ENCODE data around the gene YLPM1.
A peak's percentile ranks its signal among the peaks of the same experiment; 100 is the strongest.

Gene YLPM1

DNA sequence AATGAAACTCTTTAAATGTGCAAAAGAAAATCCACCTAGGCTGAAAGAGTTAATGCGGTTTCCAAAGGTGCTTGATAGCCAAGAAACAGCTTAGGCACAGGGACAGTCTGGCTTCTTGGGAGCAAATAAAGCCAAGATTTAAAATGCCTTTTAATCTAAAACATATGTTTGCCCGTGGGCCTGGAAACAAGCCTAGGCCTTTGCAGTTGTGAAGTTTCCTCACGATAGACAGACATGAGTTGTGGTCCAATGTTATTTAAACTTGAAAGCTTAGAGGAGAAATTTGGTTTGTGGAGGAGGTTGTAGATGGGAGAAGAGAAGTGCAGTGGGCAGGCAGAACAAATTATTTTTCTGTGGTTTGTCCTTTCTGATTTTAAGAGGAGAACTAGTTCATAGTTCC, 83.1 kb downstream of the YLPM1 start:
- no peak for DNase-seq

DNA sequence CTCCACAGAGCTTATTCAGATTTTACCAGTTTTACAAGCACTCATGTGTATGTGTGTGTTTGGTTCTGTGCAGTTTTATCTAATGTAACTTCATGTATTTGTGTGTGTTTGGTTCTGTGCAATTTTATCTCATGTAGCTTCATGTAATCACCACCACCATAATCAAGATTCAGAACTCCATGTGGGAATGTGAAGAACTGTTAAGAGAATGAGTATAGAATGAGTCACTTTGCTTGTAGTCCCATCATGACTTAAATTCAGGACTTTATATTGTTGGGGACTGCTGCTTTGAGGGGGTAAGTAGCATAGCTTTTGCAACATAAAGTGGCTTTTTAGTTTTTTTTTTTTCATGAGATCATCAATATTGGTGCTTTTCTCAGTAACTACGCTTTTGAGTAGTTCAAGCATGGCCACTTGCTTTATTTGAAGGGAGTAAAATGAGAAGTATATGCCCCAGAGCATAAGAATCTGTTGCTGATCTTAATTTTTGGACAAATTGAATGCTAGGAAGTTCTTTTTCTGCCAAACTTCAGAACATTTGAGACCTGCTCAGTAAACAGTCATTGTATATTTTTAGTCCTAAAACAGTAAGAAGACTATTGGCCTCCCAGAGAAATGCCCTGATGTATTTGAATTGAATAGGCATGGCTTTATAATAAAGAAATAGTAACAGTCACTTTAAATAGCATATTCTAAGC, 84.0 kb downstream of the YLPM1 start:
- DNase-seq = no peak

DNA sequence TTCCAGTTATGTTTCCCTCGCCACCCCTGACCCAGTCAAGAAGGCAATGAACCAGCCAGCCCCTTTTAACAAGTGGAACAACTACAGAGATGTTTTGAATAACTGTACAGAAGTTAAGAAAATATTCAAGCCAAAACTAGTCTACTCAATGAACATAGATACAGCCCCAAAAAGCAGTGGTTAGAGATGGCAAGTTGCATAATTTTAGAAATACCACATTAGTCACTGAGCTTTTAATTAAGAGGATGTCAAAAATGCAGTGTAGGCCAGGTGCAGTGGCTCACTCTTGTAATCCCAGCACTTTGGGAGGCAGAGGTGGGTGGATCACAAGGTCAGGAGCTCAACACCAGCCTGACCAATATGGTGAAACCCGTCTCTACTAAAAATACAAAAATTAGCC, 85.7 kb downstream of the YLPM1 start:
- no peak for DNase-seq

DNA sequence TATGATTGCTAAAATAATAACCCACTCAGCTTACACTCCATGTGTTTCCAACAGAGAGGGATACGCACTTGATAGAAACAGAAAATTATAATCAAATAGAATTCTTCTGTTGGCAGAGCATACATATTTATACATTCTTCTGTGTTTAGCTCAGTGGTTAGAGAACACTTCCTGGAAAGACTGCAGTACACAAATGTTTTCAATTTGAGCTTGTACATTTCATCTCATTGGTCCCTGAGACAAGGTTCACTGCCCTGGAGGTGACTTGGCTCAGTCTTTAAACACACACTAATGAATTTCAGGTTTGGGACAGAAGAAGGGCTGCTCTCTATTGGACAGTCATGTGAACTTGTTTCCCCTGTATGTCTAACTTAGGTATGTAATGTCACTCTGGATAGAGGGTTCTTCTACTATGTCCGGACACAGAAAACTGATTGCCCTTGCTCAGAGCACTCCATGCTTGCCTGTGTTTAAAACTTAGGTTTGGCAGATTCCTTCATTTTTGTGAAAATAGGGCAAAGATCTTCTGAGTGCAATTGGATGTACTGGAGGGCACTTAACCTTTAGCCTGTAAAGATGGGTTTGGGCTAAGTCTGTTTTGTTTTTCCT, 89.9 kb downstream of the YLPM1 start:
- no peak for DNase-seq

- no peak for DNase-seq
Observed at GRCh38 chr14:74853581-74853980, 90.5 kb downstream of the YLPM1 start.

DNA sequence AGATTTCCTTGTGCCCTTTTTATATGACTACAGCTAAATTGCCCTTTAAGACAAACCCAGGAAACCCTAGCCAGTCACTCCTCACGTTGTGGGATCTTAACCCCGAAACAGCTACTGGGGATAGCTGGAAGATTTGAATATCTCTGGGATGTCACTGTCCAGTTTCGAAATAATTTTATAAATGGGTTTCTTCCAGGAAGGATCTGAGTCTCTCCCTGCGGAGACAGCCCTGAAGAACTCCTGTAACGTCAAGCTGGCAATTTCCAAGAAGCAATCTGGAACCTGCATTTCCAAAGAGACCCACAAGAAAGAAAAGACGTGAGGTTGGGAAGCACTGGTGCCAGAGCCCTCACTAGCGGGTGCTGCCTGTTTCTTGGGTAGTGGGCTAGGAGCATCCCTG, 91.9 kb downstream of the YLPM1 start:
- DNase-seq = no peak

DNA sequence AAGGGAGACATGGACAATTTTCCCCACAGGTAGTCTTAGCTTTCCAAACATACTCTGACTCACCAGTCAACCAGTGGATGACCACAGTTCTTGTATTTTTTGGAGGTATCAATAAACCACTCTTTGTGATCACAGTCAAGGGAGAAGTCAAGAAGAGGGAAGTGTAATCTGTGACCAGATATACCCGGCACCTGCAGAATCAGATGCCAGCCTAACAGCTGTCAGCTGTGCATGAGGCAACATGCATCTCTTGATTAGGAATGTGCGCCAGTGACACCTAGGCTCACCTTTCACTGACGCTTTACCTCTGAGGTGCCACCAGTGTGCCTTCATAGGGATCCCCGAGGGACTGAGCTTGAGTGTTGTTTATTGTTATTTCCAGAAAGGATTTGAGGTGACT, 92.8 kb downstream of the YLPM1 start:
- no peak for DNase-seq

GRCh38 chr14:74856366-74856765, 93.2 kb downstream of the YLPM1 start:
- no peak for DNase-seq

GRCh38 chr14:74858022-74858421, 94.9 kb downstream of the YLPM1 start:
- no peak for DNase-seq

GRCh38 chr14:74859757-74860552, 96.8 kb downstream of the YLPM1 start:
- DNase-seq = no peak

GRCh38 chr14:74860899-74861733, 98.0 kb downstream of the YLPM1 start:
- DNase-seq = peak; percentile 73

DNA sequence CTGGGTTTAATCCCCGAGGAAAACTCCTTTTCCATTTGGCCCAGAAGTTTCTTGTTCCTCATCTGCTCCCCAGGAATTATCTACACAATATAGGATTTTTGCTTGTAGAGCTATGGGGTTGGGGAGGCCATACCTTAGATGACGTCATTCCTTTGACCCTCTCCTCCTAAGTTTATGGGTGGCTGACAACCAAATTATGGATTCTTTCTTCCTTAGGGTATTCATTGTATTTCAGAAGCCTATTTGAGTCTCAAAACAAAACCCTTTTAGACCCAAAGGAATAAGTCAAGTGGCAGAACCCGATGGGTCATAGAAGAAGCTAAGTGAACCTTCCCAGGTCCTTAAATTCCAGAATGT, 98.6 kb downstream of the YLPM1 start:
- no peak for DNase-seq

DNA sequence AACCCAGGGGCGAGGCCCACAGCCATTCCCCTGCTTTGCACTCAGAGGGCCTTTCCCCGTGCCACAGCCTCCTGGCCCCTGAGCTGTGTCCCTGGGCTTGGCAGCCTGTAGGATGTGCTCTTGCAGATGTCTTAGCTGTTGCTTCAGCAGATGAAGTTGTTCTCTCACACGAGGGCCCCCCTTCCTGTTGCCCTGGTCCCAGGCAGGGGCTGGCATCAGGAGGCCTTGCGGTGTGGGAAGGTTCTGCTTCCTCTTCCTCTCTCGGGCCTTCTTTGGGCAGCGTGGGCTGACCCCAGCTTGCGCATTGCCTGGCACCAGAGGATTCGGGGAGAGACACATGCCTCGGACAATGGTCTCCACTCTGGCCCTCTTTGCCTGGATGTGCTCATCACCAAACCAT, 100.2 kb downstream of the YLPM1 start:
- no peak for DNase-seq

- DNase-seq = no peak
Observed at GRCh38 chr14:74864198-74864597, 101.1 kb downstream of the YLPM1 start.

DNA sequence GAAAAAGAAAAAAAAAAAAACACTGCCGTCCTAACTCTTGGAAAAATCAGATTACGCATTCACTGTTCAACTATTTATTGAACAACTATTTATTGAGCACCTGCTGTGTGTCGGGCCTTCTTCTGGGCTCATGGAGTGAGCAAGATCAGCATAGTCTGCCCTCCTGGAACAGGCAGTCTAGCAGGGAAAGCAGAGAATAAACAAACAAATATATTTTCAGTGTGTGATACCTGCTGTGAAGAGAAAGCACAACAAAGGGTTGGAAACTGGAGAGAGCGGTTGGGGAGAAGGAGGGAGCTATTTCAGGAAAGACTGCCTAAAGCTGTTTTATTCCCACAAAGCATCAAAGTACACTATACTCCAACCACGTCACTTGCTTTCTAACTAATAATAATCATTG, 102.0 kb downstream of the YLPM1 start:
- no peak for DNase-seq

DNA sequence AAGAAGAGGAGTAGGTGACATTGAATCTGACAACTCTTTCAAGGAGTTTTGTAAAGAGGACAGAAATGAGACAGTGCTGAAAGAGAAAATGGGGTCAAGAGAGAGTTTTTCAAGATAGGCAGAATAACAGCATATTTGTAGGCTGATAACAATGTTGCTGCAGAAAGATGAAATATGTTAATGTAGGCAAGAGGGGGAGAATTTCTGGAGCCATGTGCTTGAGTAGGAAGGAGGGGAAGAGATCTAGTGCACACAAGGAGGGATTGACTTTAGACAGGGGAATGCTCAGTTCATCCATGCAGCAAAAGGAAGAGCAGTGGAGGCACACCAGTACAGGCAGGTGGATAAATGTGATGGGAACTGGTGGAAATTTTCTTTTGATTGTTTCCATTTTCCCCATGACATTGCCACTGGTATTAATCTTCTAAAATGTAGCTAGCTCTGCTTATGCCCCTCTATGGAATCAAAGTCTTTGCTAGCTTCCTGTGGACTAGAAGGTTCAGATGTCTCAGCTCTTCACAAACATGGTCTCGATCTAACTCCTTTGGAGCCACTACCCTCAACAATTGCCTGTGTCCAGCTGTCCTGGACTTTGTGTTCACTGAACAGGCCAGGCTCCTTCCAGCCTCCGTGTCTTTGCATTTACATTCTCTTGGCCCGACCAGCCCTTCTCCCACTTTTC, 103.7 kb downstream of the YLPM1 start:
- no peak for DNase-seq

- DNase-seq = no peak
Observed at GRCh38 chr14:74867673-74868072, 104.6 kb downstream of the YLPM1 start.

DNA sequence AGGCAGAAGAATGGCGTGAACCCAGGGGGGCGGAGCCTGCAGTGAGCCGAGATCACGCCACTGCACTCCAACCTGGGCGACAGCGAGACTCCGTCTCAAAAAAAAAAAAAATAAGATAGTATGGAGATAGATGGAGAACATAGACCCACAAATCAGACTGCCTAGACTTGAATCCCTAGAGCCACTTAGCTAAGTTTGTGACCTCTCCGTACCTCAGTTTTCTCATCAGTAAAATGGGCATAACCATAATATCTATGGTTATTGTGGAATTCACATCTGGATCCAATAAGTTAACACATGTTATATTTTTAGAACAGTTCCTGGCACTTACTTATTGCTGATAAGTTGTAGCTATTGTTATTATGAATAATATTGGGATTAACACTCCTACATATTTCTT, 105.6 kb downstream of the YLPM1 start:
- DNase-seq = no peak

GRCh38 chr14:74871819-74872218, 108.7 kb downstream of the YLPM1 start:
- DNase-seq = no peak

DNA sequence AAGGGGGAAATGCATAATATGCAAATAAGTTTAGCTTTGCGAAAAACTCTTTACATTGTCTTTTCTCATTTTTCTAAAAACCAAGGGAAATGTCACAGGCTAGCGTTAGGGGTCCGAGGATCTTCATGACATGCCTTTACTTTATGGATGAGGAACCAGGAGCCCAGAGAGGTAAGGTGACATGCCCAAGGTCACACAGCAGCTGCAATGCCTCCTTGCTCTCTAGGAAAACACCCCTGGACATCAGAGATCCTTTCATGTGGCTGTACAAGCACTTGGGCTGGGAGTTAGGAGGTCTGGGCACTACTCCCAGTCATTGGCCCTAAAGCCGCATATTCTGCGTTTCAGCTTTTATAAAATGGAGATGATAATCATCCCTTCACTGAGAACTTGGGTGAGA, 112.1 kb downstream of the YLPM1 start:
- DNase-seq = no peak

DNA sequence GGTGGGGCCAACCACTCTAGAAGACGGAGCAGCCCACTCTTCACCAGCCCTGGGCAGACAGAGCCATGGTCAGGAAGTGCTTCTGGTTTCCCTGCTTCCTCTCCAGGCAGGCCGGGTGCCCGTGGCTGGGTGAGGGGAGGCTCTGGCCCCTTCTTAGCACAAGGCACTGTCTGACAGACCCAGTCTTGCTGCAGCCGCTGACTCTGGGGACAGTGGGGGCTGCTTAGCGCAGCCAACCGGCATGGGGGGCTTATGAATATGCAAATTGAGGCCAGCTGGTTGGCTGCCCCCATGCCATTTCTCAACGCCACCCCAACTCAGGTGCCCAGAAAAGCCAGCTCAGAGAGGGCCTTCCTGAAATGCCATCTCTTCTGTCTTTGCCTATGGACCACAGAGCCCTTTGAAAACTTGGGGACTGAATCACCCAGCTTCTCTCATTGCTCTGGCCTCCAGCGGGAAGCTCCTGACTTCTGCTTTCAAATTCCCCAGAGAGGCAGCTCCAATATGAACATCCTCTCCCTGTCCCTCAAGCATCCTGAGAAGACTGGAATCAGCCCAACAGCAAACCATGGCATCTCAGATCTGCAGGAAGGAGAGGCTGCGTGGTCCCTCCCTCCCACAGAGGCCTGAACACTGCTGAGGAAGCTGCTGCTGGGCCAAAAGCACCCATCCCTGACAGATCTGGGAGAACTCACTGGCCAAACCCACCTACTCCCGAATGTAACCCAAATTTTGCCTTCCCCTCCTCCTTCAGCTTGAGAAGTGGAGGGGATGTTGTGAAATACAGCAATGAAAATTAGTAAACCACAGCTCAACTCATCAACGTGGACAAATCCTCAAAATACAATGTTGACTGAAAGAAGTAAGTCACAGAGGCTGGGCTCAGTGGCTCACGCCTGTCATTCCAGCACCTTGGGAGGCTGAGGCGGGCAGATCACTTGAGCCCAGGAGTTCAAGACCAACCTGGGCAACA, 113.1 kb downstream of the YLPM1 start, which contains the start of gene PROX2:
Gene PROX2, minus strand, starts transcription at position 205 of the 973 bp plus-strand sequence. CDS start 12,311 bp downstream, outside the sequence.
- no peak for DNase-seq

Data from kidney glomerular epithelial cell (primary cell).